ENCODE measurements around the gene PDLIM7. TPM values are rescaled to one million over a fixed set of nuclear protein-coding genes. Genes with fewer than 3 reads are reported as not detected.

The PDLIM7 gene, protein sequence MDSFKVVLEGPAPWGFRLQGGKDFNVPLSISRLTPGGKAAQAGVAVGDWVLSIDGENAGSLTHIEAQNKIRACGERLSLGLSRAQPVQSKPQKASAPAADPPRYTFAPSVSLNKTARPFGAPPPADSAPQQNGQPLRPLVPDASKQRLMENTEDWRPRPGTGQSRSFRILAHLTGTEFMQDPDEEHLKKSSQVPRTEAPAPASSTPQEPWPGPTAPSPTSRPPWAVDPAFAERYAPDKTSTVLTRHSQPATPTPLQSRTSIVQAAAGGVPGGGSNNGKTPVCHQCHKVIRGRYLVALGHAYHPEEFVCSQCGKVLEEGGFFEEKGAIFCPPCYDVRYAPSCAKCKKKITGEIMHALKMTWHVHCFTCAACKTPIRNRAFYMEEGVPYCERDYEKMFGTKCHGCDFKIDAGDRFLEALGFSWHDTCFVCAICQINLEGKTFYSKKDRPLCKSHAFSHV
- total RNA-seq (10 to 100 TPM in 3 of 5 experiments, 1 to 10 TPM in 2; 4.1 to 63.2 (median 11.9) TPM), polyA plus RNA-seq (1 to 10 TPM; 2.7 to 4.5 TPM), total RNA-seq (5.7 reads per million, percentile 26 among the genes with 10 or more reads in this experiment)

DNA sequence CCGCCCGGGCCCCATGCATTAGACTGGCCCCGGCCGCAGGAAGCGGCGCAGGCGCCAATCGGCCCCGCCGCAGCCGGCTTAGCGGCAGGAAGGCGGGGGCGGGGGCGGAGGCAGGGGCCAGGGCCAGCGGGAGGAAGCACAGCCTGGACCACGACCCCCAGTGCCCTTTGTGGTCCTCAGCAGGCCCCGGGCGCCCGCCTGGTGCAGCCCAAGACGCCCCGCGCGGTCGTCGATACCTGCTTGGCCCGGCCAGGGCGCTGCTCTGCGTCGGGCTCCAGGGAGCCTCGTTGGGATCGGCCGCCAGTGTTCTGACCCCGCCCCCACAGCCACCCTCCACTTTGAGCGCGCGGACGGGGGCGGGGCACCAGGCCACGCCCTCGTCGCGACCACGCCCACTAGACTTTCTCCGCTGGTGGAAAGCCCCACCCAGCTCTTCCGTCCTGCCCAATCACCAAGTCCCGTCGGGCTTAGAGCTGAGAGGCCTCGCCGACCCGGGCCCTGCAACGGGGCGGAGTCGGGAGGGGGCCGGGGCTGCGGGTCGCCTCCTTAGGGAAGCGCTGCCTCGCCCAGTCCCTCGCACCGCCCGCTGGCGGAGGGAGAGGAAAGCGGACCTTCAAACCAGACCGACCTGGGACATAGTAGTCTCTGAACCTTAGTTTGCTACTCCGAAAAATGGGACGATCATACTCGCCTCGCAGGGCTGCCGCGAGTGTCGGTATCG lies at the start of gene PDLIM7:
PDLIM7 (minus strand) TSS at position 313 of the 721 bp plus-strand sequence. CDS start 1,092 bp downstream, outside the sequence.
- H3K36me3 ChIP-seq (ENCODE audit: control insufficient read depth in 2 of 3, insufficient read depth in 3 of 3, low read length in 3 of 3): peaks cover 0 to 2% (median 0%) of the 10 kb centered on the region in 3 experiments
- intact Hi-C loops (cut with micrococcal nuclease): loop anchor here (1.0 to 5.0 kb wide), 16 partner anchors 18 to 385 kb away; partner anchors contain the start of genes DBN1 (in 2 of the 2), GRK6 (in 2 of the 2), FAM193B (in 1 of the 2) and MXD3 (in 1 of the 2)
- peak within 1 kb of the TSS; percentile 77 for H3K4me3 ChIP-seq (ENCODE audit: low read length)
- Mint-ChIP-seq H3K27ac (peak within 1 kb of the TSS; percentile 28 to 77 (median 66)), H3K4me1 (peaks cover 24 to 44% (median 28%) of the 10 kb centered on the region in 7 donors), H3K4me3 (peak within 1 kb of the TSS; percentile 77 to 90 (median 84)), H3K9me3 (peaks cover 0 to 1% (median 0%) of the 10 kb centered on the region in 11 donors), H3K36me3 (peaks cover 0 to 5% (median 0%) of the 10 kb centered on the region in 5 donors), H3K27me3 (peaks cover 0 to 24% (median 0%) of the 10 kb centered on the region in 5 donors)
- peak within 1 kb of the TSS; percentile 61 for H3K27ac ChIP-seq (ENCODE audit: low read depth, low read length)
- ATAC-seq (peak; percentile 92), DNase-seq (peak; percentile 88 to 97 (median 92))
- no peaks in the 10 kb centered on the region for H3K9me3 ChIP-seq (ENCODE audit: control insufficient read depth in 2 of 3, low read length in 3 of 3)
- POLR2A ChIA-PET: interaction anchor here (0.6 to 2.1 kb wide), 13 partner anchors 18 to 146 kb away, joined by 3 to 5 read pairs (median 4); partner anchors contain the start of genes DDX41, GRK6 and LMAN2
- CTCF ChIA-PET: interaction anchor here (0.6 to 7.1 kb wide), 6 partner anchors 42 to 188 kb away, joined by 3 to 77 read pairs (median 6); no protein-coding TSS in a partner anchor
- H3K4me1 ChIP-seq (ENCODE audit: control insufficient read depth in 2 of 2, insufficient read depth in 2 of 2, low read length in 2 of 2): peaks cover 7 to 10% of the 10 kb centered on the region in 2 donors
- H3K27me3 ChIP-seq (ENCODE audit: control insufficient read depth in 2 of 2, insufficient read depth in 2 of 2, low read length in 2 of 2): no peaks in the 10 kb centered on the region

DNA sequence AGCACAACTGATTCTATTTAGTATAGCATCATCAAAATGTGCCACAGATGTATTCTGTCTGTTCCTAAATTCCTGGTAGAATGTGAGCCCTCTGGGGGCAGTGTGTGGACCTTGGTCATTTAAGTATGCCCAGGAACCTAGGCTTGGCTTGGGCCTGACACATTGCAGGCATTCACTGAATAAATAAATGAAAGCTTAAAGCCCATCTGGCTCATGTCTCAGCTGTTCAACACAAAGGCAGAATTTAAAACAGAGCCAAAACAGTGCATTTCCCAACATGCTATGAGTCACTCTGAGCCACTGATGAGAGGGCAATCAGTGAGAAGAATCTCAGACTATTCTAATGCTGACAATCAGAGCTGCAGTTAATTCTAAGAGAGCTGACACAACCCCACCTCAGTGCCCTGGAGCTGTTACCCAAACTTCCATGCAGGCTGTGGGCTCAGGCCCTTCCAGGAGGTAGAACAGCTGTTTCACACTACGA lies 48.9 kb upstream of the PDLIM7 start:
- Histone ChIP-seq H3K9me3 (ENCODE audit: control insufficient read depth in 2 of 3, low read length in 3 of 3) (no peaks in the 10 kb centered on the region), H3K4me3 (ENCODE audit: low read length) (no peak overlapping the region), H3K27me3 (ENCODE audit: control insufficient read depth in 2 of 2, insufficient read depth in 2 of 2, low read length in 2 of 2) (no peaks in the 10 kb centered on the region), H3K4me1 (ENCODE audit: control insufficient read depth in 2 of 2, insufficient read depth in 2 of 2, low read length in 2 of 2) (no peaks in the 10 kb centered on the region), H3K27ac (ENCODE audit: low read depth, low read length) (no peak overlapping the region), H3K36me3 (ENCODE audit: control insufficient read depth in 2 of 3, insufficient read depth in 3 of 3, low read length in 3 of 3) (peaks cover 0 to 9% (median 3%) of the 10 kb centered on the region in 3 experiments)
- POLR2A ChIA-PET: no interaction called here
- intact Hi-C loops (cut with micrococcal nuclease): no loop called here
- Mint-ChIP-seq H3K4me1 (peaks cover 15 to 66% (median 45%) of the 10 kb centered on the region in 7 donors), H3K27me3 (no peaks in the 10 kb centered on the region), H3K9me3 (no peaks in the 10 kb centered on the region), H3K27ac (peak overlapping the region in 1 of 9 donors; percentile 55), H3K36me3 (peaks cover 0 to 10% (median 6%) of the 10 kb centered on the region in 5 donors), H3K4me3 (no peak overlapping the region)
- DNase-seq (no peak), ATAC-seq (peak; percentile 71)
- CTCF ChIA-PET: no interaction called here

DNA sequence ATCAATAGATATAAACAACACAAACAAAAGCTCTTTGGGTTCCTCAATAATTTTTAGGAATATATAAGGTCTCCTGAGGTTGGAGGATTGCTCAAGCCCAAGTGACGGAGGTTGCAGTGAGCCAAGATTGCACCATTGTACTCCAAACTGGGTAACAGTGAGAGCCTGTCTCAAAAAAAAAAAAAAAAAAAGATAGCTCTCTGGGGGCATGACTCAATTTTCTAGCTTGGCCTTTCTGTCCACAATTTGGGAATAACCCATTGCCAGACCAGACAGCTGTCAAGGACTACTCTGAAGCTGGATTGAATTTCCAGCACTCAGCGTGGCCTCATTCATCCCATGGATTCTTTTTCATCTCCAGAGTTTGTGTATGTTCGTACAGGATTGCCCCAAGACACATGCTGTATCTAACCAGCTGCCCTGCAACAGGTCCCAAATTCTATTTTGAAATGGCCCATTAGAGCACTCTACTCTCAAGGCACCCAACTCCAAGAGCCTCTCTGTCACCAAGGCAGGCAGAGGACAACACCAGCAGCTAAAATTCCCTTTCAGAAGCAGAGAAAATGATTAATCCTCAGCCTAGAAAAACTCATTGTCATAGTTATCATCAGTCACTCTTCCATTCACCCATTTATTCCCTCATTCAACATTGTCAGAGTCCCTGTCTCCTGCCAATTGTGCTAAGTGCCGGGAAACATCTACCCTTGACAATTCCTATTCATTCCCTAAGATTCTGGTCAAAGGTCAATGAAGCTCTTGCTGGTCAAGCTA lies 48.3 kb upstream of the PDLIM7 start:
- Mint-ChIP-seq H3K9me3 (no peaks in the 10 kb centered on the region), H3K27ac (peak overlapping the region in 3 of 9 donors; percentile 47 to 75 (median 55)), H3K4me3 (no peak overlapping the region), H3K36me3 (peaks cover 0 to 10% (median 6%) of the 10 kb centered on the region in 5 donors), H3K4me1 (peaks cover 16 to 66% (median 49%) of the 10 kb centered on the region in 7 donors), H3K27me3 (no peaks in the 10 kb centered on the region)
- CTCF ChIA-PET: interaction anchor here (1.0 kb wide), 1 partner anchor 24 kb away, joined by 3 read pairs; no protein-coding TSS in a partner anchor
- H3K9me3 ChIP-seq (ENCODE audit: control insufficient read depth in 2 of 3, low read length in 3 of 3): no peaks in the 10 kb centered on the region
- ATAC-seq (peak; percentile 57), DNase-seq (no peak)
- intact Hi-C loops (cut with micrococcal nuclease): no loop called here
- no peak overlapping the region for H3K27ac ChIP-seq (ENCODE audit: low read depth, low read length)
- POLR2A ChIA-PET: no interaction called here
- no peak overlapping the region for H3K4me3 ChIP-seq (ENCODE audit: low read length)
- no peaks in the 10 kb centered on the region for H3K27me3 ChIP-seq (ENCODE audit: control insufficient read depth in 2 of 2, insufficient read depth in 2 of 2, low read length in 2 of 2)
- H3K36me3 ChIP-seq (ENCODE audit: control insufficient read depth in 2 of 3, insufficient read depth in 3 of 3, low read length in 3 of 3): peaks cover 0 to 5% (median 3%) of the 10 kb centered on the region in 3 experiments
- no peaks in the 10 kb centered on the region for H3K4me1 ChIP-seq (ENCODE audit: control insufficient read depth in 2 of 2, insufficient read depth in 2 of 2, low read length in 2 of 2)

DNA sequence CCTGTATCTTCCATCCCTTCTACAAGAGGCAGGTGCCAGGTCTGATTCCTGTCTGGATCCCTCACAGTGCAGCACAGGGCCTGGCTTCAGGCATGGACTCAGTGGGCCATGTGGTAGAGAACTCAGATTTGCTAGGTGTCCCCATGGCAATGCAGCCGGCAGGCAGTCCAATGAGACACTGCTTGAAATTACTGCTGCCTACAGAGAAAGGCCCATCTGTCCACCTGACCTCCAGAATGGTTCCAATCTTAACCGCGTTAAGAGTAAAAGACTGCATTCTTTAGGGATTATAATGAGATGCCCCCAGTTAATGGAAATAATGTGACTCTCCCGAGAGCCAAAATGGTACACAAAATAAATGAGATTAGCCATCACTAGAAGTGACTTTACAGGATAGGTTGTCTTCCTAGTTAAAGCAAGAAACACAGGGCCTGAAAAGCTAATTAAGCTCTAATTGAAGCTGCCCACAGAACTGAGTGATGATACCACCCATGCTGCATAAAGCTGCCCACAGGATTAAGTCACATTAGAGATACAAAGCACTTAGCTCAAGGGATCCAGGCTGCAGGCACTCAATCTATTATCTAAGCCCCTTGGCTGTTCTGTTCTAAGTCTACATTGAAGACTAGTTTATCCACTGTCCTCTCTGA lies 45.5 kb upstream of the PDLIM7 start:
- H3K27ac Mint-ChIP-seq: peak overlapping the region in 2 of 9 donors; percentile 37 to 71
- H3K4me1 ChIP-seq (ENCODE audit: control insufficient read depth in 2 of 2, insufficient read depth in 2 of 2, low read length in 2 of 2): no peaks in the 10 kb centered on the region
- H3K4me3 Mint-ChIP-seq: no peak overlapping the region
- H3K9me3 ChIP-seq (ENCODE audit: control insufficient read depth in 2 of 3, low read length in 3 of 3): no peaks in the 10 kb centered on the region
- H3K4me3 ChIP-seq (ENCODE audit: low read length): no peak overlapping the region
- no peaks in the 10 kb centered on the region for H3K27me3 Mint-ChIP-seq
- ChIA-PET POLR2A (no interaction called here), CTCF (no interaction called here)
- ATAC-seq: no peak
- DNase-seq: no peak
- peaks cover 0 to 18% (median 9%) of the 10 kb centered on the region in 3 experiments for H3K36me3 ChIP-seq (ENCODE audit: control insufficient read depth in 2 of 3, insufficient read depth in 3 of 3, low read length in 3 of 3)
- intact Hi-C loops (cut with micrococcal nuclease): no loop called here
- H3K4me1 Mint-ChIP-seq: peaks cover 12 to 50% (median 36%) of the 10 kb centered on the region in 7 donors
- H3K27me3 ChIP-seq (ENCODE audit: control insufficient read depth in 2 of 2, insufficient read depth in 2 of 2, low read length in 2 of 2): no peaks in the 10 kb centered on the region
- H3K27ac ChIP-seq (ENCODE audit: low read depth, low read length): no peak overlapping the region
- no peaks in the 10 kb centered on the region for H3K9me3 Mint-ChIP-seq
- H3K36me3 Mint-ChIP-seq: peaks cover 0 to 18% (median 10%) of the 10 kb centered on the region in 5 donors

DNA sequence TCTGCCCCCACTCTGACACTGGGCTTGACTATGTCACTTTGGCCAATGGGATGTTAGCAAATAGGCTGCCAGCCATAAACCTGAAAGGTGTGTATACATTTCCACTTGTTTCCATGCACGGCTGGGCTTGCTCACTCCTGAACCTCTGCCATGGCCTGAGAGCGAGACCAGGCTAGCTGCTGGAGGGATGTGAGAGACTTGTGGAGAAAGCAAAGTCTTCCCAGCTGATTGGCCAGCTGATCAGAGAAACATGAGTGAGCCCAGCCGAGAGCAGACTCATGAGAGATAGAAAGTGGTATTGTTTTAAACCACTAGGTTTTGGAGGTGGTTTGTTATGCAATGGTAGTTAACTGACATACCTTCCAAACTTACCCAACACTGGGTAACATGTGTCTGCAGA lies 43.0 kb upstream of the PDLIM7 start:
- Mint-ChIP-seq H3K36me3 (peaks cover 0 to 22% (median 14%) of the 10 kb centered on the region in 5 donors), H3K27me3 (no peaks in the 10 kb centered on the region), H3K4me3 (no peak overlapping the region), H3K9me3 (no peaks in the 10 kb centered on the region), H3K27ac (no peak overlapping the region), H3K4me1 (peaks cover 5 to 36% (median 19%) of the 10 kb centered on the region in 7 donors)
- peaks cover 0 to 41% (median 9%) of the 10 kb centered on the region in 3 experiments for H3K36me3 ChIP-seq (ENCODE audit: control insufficient read depth in 2 of 3, insufficient read depth in 3 of 3, low read length in 3 of 3)
- ATAC-seq (no peak), DNase-seq (no peak)
- H3K27ac ChIP-seq (ENCODE audit: low read depth, low read length): no peak overlapping the region
- ChIA-PET CTCF (no interaction called here), POLR2A (no interaction called here)
- no peaks in the 10 kb centered on the region for H3K27me3 ChIP-seq (ENCODE audit: control insufficient read depth in 2 of 2, insufficient read depth in 2 of 2, low read length in 2 of 2)
- H3K4me1 ChIP-seq (ENCODE audit: control insufficient read depth in 2 of 2, insufficient read depth in 2 of 2, low read length in 2 of 2): no peaks in the 10 kb centered on the region
- intact Hi-C loops (cut with micrococcal nuclease): no loop called here
- no peaks in the 10 kb centered on the region for H3K9me3 ChIP-seq (ENCODE audit: control insufficient read depth in 2 of 3, low read length in 3 of 3)
- H3K4me3 ChIP-seq (ENCODE audit: low read length): no peak overlapping the region
